Measurements from ENCODE around the gene MYO9A.

MYO9A gene

GRCh38 chr15:71781965-71782265 lies 336.0 kb downstream of the MYO9A start:
- DNase-seq (ENCODE audit: low read depth): no peak

- no peak for DNase-seq (ENCODE audit: low read depth)
Observed at GRCh38 chr15:71781179-71781964, 336.6 kb downstream of the MYO9A start.

- no peak for DNase-seq (ENCODE audit: low read depth)
Observed at GRCh38 chr15:71780115-71780976, 337.6 kb downstream of the MYO9A start.

- DNase-seq (ENCODE audit: low read depth): no peak
Observed at GRCh38 chr15:71779073-71779797, 338.7 kb downstream of the MYO9A start.

GRCh38 chr15:71777216-71777943 lies 340.6 kb downstream of the MYO9A start:
- DNase-seq (ENCODE audit: low read depth): no peak

GRCh38 chr15:71776304-71776703 lies 341.6 kb downstream of the MYO9A start:
- no peak for DNase-seq (ENCODE audit: low read depth)

- no peak for DNase-seq (ENCODE audit: low read depth)
Observed at GRCh38 chr15:71775856-71776255, 342.1 kb downstream of the MYO9A start.

- DNase-seq (ENCODE audit: low read depth): no peak
Observed at GRCh38 chr15:71773206-71773859, 344.6 kb downstream of the MYO9A start.
